HL-60/S4 treated with phorbol 12-myristate 13-acetate at 8.2 ng/mL for 4 days and 3 days (cell line): ENCODE measurements around the gene RBMS2.

Source experiments
- in situ Hi-C: fragments of 300-500 bp; cut with MboI; formaldehyde crosslinking; loops from 2 replicates; pipeline ENCODE4 v1.15.0; 2022; ENCODE audit warnings: low sequenced_read_pairs

Gene RBMS2

GRCh38 chr12:56629459-56630179, 108.0 kb downstream of the RBMS2 start:
- in situ Hi-C loops = no loop called here

- in situ Hi-C loops = no loop called here
Measured at GRCh38 chr12:56630180-56630632, 108.6 kb downstream of the RBMS2 start, which contains the start of gene BAZ2A. Gene BAZ2A, minus strand, starts transcription at chr12:56630326. Its CDS starts 12,796 bp downstream, at chr12:56617530.

DNA sequence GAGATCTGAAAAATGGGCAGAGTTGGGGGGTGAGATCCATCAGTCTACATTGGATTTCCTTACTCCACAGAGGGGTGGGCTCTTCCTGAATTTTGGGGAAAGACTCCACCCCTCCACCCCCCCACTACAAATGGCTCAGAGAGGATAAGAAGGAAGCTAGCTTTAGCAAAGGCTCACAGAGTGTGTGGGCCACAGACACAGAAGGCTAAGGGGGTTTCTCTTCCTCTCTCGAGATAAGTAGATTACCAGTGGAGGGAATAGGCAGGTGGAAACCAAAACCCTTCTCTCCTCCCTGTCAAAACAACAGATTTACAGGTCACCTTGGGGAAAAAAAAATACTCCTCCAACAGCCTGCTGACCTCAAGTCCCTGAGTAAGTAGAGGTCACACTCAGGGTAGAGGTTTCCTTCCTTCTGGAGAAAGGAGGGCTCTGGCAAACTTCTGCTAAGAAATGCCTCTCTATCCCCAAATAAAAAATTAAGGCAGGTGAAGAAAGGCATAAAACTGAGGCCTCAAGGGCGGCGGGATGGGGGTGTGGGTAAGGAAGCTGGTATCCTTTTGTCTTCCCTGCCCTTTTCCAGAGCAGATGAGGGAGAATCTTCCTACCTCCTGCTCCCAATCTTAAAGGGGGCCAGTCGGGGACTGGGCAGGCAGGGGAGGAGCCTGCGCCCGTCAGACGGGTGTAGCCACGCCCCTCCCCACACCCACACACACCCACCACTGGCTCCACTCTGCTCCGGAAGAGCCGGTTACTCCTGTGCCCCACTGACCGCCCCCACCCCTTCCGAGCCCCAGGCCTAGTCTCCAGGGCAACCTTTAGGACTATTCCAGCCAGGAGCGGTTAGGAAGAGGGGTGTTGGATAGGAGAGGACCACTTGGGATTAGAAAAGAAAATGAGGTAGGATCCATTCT, 110.4 kb downstream of the RBMS2 start:
- in situ Hi-C loops = no loop called here

DNA sequence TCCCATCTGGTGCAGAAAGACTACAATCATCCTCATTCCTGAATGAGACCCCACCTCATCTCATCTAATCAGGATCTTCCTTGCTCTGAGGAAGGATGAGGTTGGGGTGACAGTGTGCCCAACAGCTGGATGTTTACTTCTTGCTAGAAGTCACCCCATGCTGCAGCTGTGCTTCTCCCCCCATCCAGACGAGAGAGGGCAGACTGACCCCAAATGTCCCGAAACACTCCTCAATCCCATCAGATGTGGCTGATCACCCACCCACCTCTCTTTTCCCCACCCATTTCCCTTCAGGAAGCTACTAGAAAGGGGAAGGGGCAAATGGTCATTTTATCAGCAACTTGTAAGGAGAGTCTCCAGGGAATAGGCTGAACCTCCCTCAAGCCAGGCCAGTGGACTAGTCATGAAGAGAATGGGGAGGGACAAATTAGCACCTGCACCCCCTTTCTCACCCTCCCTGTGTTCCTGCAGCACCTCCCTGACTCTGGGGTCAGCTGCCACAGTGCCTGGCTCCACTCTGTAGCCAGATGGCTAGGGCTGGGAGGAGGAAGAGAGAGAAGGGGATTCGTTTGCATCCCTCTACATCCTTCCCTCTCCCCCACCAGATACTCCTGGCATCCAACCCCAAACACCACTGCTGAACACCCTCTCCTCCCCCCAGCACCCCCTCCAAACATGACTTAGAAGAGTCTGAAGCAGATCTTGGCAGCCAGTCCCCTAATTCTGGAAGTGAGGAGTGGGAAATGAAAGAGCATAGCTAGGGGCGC, 111.3 kb downstream of the RBMS2 start:
- in situ Hi-C loops = no loop called here

GRCh38 chr12:56633468-56634241, 112.0 kb downstream of the RBMS2 start:
- in situ Hi-C loops = no loop called here

- in situ Hi-C loops = no loop called here
Measured at GRCh38 chr12:56634242-56634836, 112.7 kb downstream of the RBMS2 start.

DNA sequence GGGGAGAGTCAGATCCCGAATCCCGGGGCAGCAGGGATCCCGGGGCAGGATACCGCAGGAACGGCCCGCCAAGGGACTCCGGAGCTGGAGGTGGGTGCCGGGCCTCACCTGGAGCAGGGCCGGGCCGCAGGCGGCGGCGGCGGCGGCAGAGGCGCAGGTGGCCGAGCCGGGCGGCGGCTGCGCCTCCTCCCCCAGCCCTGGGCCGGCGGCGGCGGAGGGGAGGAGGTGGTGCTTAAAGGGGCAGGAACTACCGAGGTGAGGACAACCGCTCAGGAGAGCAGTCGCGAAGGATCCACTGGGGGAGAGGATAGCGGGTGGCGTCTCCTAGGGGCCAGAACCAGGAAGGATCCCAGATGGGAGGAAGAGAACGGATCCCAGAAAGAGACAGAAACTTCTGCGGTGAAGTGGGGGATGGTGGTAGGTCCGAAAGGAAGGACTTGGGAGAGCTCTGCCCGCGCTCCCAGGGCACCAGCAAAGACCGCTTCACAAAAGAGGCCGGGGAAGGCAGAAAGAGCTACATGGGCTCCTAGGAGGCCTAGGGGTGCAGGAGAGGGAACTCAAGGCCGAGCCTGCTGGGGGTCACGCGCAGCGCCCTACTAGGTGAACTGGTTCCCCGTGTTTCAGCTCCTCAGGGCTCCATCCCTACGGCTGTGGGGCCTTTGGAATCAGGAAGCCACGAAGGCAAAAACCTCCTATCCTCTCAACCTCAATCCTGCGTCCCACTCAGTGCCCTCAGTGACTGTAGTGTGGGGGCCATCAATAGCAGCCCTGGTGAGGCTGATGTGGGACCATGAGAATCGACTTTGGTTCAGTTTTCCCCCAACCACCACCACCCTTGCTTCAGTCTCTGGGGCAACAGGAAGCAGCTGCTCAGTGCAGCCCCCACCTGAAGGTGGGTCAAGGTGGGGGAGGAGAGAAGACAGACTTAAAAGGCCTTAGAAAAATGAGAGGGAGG, 113.5 kb downstream of the RBMS2 start:
- in situ Hi-C loops = no loop called here

DNA sequence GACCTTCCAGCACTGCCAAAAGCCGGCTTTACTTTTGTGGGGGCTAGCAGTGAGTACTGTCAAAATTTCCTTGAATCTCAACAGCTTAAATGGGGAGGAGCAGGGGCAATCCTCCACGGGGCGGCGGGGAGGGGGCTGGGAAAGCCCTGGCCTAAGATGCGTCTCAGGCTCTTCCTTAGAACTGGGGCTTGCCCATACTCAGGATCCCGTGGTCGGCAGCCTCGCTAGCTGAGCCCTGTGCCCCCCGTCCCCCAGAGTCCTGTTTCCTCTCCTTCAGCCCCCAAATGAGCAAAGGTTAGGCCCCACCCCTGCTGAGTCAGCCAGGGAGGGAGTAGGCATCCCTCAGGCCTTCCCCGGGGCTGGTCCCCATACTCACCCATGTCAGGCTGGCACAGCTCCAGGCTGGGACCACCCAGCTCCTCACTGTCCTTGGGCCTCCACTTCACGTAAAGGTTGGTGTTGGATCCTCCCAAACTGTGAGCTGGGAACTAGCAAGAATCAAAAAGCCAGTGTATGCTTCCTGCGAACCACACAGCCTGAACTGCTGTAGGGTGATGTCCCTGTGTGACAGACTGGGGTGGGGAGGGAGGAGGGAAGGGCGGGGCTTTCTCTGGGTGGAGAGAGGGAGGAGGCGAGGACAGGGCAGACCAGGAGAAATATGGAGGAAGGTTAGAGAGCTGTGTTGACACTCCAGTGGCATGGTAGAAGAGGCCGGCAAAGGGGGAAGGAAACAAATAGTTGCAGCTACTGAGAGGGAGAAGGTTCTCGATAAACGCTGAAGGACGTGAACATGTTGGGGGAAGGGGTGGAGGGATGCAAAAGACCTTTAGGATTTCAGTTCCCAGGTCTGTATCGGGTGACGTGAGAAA, 114.4 kb downstream of the RBMS2 start:
- in situ Hi-C loops = no loop called here

DNA sequence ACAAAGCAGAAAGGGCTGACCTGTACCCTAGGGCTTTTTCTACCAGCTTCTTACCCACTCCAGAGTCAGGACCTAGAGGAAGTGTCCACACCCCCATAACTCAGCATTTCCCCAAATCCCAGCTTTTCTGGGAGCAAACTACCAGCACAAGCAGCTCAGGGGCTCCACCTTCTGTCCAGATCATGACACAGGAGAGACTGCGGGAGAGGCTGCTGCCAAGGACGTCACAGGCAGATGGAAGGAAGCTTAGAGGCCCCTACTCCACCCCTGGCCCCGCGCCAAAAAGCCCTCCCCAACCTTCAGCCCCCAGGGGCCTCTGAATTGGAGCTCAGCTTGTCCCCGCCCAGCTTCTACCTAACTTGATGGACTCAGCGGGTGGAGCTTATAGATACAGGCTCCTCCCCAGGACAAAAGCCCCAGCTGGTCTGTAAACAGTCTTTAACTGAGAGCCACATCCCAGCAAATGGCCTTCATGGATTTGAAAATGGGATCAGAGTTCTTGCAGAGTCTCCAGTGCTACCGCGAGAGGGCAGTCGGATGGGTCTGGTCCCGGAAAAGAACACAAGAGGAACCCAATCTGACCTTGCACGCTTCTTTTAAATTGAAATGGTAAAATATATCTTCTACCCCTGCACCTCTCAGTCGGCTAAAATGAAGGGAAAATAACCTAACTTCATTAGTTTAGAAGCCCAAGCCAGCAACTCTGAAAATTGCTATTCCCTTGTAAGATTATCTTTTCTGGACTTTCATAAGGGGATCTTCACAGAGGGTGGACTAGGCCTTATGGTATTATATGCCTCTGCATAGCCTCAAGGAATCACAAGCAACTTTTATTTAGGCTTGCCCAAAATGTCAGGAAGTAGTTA, 115.3 kb downstream of the RBMS2 start:
- in situ Hi-C loops = no loop called here

GRCh38 chr12:56637621-56638020, 116.0 kb downstream of the RBMS2 start:
- in situ Hi-C loops = no loop called here

DNA sequence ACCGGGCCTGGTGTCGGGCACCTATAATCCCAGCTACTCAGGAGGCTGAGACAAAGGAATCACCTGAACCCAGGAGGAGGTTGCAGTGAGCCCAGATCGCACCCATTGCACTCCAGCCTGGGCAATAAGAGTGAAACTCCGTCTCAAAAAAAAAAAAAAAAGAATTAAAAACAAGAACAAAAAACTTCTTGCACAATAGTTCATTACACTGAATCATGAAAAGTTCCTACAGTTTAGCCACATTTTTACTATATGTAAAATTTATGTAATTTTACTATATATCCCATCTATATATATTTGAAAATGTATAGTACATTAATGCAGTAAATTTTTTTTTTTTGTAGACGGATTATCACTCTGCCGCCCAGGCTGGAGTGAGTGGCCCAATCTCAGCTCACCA, 119.6 kb downstream of the RBMS2 start:
- in situ Hi-C loops = no loop called here

GRCh38 chr12:56644654-56645053, 123.0 kb downstream of the RBMS2 start:
- in situ Hi-C loops = no loop called here

GRCh38 chr12:56645201-56645716, 123.6 kb downstream of the RBMS2 start:
- in situ Hi-C loops = no loop called here
